ENCODE results near the gene MBD4. TPM values are rescaled to one million over a fixed set of nuclear protein-coding genes. Genes with fewer than 3 reads are reported as not detected.

Gene MBD4
- total and polyA plus RNA-seq, 2 experiments from 2014 or later, result 33.9 to 59.3 TPM

Small RNA genes within 50 kb of the gene (small RNA-seq; reads per million reads assigned to genes)
- gene SNORA7B (ENCODE audit: low replicate concordance), result 1.4 reads per million, percentile 73 among the genes with 10 or more reads in this experiment

Other genes starting within 250 kb of the MBD4 start
- gene COPG1, start 190.3 kb downstream of the MBD4 start, total RNA-seq (2014; rRNA removed; shearing (Covaris generic)), result 91.7 and 106 TPM in 2 replicates
- gene COPG1, start 190.3 kb downstream of the MBD4 start, polyA plus RNA-seq (2016; fragmentation: Nextera tagmentation; extraction: Ambion mirVana), result 50.0 and 51.5 TPM in 2 replicates
- gene HMCES, start 161.1 kb downstream of the MBD4 start, total RNA-seq (2014; rRNA removed; shearing (Covaris generic)), result 44.5 and 45.6 TPM in 2 replicates
- gene HMCES, start 161.1 kb downstream of the MBD4 start, polyA plus RNA-seq (2016; fragmentation: Nextera tagmentation; extraction: Ambion mirVana), result 35.3 and 36.5 TPM in 2 replicates
- 0.24 and 0.54 TPM in 2 replicates for gene EFCAB12, start 11.3 kb downstream of the MBD4 start, total RNA-seq (2014; rRNA removed; shearing (Covaris generic))
- gene EFCAB12, start 11.3 kb downstream of the MBD4 start, polyA plus RNA-seq (2016; fragmentation: Nextera tagmentation; extraction: Ambion mirVana), result 0.17 and 0.65 TPM in 2 replicates
- gene IFT122, start 276 bp upstream of the MBD4 start, total RNA-seq (2014; rRNA removed; shearing (Covaris generic)), result 30.2 and 38.8 TPM in 2 replicates
- 10.2 and 10.9 TPM in 2 replicates for gene IFT122, start 276 bp upstream of the MBD4 start, polyA plus RNA-seq (2016; fragmentation: Nextera tagmentation; extraction: Ambion mirVana)
- gene RHO, start 88.7 kb upstream of the MBD4 start, total RNA-seq (2014; rRNA removed; shearing (Covaris generic)), result not detected in 2 replicates
- gene RHO, start 88.7 kb upstream of the MBD4 start, polyA plus RNA-seq (2016; fragmentation: Nextera tagmentation; extraction: Ambion mirVana), result not detected in 2 replicates
- gene H1-8, start 103.2 kb upstream of the MBD4 start, total RNA-seq (2014; rRNA removed; shearing (Covaris generic)), result not detected in 2 replicates
- not detected in 2 replicates for gene H1-8, start 103.2 kb upstream of the MBD4 start, polyA plus RNA-seq (2016; fragmentation: Nextera tagmentation; extraction: Ambion mirVana)
- gene PLXND1, start 166.7 kb upstream of the MBD4 start, total RNA-seq (2014; rRNA removed; shearing (Covaris generic)), result 30.7 and 60.4 TPM in 2 replicates
- gene PLXND1, start 166.7 kb upstream of the MBD4 start, polyA plus RNA-seq (2016; fragmentation: Nextera tagmentation; extraction: Ambion mirVana), result 13.3 and 14.7 TPM in 2 replicates